Stimulated activated CD4-positive, alpha-beta T cell treated with anti-CD3 and anti-CD28 coated beads, Interleukin-4, amount 100 ng/mL, for 4 hours (primary cell): Measurements from ENCODE around the gene UNKL.
A peak's percentile ranks its signal among the peaks of the same experiment; 100 is the strongest.

ENCODE experiments used
- DNase-seq, 2 experiments: peaks; one replicate each; pipeline ENCODE4 v3.0.0-alpha.2; 2020

The UNKL gene

DNA sequence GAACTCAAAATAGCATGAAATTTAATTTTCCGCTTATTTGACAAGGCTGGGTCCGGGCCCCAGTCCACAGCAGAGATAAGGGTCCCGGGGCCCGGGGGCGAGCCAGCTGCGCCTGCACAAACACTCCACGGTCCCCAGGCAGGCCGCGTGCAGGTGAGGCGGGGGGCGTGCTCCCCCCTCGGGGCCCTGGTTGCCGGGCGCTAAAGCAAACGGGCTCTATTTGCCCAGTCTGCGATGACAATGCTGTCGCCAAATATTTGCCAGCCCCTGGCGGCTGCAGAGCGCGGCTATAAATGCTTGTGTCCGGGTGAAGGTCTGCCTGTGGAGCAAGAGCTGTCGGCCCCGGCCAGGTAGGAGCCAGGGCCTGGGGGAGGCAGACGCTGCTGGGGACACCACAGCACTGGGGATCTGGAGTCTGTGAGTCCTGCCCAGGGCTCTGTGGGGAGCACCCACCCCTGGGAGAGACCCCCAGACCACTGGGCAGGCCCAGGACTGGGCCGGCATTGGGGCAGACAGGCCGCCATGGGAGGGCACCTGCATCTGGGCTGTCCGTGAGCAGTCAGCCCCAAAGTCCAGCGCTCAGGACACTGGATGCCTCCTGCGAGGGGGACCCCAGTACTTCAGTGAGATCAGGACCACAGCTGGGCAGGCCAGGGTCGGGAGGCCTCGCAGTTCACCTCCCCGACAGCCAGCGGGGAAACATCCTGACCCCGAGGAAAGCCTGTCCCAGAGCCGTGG is 16.4 kb upstream of the UNKL start, which contains the start of gene PERCC1:
TSS of gene PERCC1 (plus strand) at position 320 of the 738 bp plus-strand sequence. CDS start 1,516 bp downstream, outside the sequence.
- DNase-seq, result no peak

DNA sequence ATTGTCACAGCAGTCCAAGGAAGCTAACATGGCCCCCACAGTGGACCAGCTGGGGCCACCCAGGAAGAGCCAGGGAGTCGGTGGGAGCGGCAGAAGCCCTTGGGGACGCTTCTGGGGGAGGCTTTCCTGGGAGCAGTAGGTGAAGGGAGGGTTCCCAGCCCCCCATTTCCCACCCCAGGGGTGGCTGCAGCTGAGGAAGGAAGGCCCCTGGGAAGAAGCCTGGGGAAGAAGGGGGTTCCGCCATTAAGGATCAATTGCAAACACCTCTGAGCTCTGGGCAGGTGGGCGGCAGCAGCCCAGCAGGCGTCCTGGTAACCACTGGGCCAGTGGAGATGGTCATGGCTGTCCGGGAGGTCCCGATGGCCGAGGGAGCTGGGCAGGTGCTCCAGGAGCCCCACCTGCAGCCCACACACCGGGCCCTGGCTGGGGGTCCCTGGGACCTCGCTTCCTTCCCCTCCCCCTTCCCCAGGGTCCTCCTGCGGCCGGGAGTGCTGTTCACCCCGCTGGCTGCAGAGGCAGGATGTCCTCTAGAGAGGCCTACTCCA is 15.8 kb upstream of the UNKL start:
- DNase-seq, result no peak

DNA sequence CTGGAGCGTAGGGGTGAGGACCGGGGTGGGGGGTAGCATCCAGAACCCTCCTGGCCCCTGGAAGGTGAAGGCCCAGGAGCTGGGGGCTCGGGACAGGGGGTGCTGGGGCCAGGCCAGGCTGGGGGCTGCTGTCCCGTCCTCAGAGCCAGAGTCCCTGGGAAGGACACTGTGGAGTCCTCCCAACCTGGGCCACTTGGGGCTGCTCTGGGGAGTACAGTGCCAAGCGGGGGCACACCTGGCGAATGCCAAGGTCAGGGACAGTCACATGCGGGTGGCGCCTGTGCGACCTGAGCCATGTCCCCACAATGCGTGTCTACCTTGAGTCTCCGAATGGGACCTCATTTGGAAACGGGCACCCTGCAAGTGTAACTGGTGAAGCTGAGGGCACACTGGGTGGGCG is 15.1 kb upstream of the UNKL start:
- DNase-seq, result no peak

DNA sequence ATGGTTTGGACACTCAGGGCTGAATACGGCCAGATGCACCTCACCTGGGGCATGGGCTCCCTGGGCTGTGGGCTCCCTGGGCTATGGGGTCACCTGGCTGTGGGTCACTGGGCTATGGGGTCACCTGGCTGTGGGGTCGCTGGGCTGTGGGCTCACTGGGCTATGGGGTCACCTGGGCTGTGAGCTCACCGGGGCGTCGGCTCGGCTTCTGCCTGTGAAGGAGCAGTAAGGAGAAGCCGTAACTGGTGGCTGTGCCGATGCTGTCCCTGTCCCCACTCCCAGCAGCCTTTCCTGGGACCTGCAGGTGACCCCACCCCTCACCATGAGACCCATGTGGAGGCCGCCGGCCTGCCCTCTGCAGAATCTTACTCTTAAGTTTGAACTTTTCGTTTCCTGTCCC is 14.5 kb upstream of the UNKL start:
- no peak for DNase-seq

DNA sequence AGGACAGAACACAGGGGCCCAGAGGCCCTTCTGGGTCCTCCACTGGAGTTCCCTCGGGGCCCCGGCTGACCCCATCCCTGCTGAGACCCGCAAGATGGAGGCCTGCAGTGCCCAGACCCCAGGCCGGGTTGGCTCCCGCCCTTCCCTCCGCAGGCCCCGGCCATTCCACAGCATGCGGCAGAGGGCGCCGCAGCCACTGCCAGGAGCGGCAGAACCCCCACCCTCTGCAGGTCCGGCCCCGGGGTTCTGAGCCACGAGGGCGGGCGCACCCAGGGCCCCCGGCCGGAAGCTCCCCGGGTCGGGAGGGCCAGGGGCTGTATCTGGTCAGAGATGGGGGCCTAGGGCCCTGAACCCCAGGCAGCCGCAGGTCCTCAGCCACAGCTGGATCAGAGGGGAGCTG is 14.0 kb upstream of the UNKL start:
- DNase-seq, result peak in 1 of 2 experiments; percentile 41

DNA sequence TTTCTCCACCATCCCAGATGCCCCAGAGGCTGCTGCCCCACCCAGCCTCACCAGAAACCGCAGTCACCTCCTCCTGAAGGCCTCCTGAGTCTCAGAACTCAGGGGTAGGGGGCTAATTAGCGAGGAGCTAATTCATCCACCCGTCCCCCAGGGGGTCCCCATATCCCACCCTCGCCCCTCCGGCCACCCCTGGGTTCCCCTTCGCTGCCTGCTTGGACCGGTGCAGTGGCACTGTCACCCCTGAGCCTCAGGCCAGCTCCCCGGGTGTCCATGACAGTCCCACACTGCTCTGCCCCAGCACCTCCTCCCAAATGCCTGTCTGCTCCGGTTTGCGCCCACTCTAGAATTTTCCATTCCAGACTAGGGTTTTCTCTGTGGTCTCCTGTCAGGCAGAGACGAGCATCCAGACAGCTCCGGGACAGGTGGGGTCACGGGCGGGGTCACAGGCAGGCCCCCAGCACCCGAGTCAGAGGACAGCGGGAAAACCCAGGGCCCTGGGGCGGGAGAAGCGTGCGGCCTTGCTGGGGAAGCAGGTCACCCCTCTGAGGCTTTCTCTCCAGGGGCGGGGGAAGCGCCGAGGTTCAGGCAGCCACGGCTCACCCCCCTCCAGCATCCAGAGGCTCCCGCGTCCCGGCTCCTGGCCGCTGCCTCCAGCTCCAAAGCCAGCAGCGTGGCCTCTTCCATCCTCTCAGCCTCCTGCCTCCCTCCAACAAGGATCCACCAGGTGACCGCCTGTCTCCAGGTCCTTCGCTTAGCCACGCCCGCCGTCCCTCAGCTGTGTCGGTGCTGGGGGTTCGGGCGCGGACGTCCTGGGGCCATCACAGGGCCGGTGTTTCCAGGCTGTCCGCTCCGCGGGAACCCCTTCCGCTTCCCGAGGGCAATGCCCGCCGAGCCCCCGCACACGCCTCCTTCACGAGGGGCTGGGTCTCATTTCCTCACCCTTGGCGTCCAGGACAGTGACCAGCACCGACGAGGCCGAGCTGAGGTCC is 13.3 kb upstream of the UNKL start:
- DNase-seq, result no peak

DNA sequence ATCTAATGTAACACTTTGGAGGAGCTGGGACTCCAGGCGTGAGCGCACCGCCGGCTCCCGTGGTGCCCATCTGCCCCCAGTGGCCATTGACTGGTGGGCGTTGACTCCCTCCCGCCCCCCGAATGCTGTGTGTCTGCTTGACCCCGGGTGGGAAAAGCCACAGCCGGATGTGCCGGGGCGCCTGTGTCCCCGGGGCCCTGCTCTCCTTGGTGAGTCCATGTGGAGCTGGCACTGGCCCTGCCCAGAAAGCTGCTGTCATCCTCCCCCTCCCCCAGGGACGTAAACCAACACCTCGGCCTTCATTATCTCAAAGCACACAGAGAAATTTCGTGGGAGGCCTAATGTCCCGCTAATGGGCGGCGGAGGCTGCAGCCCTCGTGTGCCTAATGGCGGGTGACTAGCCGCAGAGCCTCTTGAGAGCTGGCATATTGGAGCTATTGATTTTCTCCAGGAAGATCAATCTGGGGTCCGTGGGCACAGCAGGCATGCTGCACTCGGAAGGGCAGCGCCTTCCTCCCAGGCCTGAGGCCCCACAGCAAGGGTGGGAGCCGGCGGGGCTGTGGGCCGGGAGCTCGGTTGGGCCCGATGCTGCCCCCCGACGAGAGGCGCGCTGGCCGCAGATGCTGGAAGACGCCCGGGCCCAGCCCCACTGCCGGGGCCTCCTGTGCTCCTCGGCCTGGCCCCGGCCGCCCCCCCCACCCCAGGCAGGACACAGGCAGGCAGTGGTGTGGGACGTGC is 12.4 kb upstream of the UNKL start:
- DNase-seq, result no peak

DNA sequence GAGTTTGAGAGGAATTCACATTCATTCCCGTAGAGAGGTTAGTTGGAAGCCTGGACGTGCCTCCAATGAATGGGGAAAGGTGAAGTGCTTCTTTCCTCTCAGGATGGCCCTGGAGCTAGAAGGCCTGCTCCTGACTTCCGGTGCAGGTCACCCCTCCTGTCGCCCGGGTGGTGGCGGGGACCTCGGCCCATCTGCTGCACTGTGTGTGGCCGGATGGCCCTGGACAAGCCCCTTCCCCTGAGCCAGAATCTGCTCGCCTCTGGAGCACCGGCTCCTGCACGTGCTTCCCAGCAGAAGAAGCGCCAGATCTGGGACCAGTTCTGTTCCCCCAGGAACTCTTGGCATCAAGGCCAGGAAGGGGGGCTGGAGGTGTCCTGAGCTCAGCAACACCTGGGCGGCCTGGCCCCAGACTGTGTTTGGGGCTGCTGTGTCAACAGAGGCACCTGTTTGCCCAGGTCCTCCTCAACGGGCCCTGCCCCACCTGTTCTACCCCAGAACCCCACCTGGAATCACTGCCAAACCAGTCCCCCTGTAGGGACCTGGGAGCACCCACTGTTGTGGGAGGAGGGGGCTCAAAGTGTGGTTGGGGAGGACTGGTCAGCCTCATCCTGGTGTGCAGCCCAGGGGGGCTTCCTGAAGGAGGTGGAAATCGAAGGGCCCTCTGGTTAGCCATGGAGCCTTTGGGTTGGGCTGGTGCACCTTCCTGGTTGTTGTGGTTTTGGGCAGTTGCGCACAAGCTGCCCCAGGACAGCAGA is 11.3 kb upstream of the UNKL start:
- no peak for DNase-seq

DNA sequence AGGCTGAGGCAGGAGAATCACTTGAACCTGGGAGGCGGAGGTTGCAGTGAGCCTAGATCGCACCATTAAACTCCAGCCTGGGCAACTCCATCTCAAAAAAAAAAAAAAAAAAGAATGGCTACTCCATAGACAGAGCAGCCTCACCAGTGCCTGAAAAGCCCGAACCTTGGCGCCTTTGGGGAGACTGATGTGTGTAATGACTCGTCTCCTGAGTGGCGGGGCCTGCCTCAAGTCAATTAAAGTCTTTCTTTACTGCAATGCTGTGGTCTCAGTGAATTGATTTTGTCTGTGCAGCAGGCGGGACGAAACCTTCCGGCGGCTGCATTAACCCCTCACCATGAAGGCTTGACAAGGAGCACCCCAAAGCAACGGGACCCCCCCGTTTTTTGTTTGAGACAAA is 9.5 kb upstream of the UNKL start:
- no peak for DNase-seq

DNA sequence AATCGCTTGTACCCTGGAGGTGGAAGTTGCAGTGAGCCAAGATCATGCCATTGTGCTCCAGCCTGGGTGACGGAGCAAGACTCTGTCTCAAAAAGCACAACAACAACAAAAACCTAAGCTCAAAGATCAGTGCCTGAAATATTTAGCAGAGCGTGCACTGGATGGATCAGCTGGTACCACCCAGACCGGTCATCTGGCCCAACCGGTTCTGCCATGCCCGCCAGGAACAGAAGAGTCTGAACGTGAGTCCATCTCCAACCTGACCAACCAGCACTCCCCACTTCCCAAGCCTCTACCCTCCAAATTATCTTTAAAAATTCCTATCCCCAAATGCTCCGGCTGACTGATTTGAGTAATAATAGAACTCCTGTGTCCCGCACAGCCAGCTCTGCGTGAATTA is 7.6 kb upstream of the UNKL start:
- DNase-seq, result no peak

DNA sequence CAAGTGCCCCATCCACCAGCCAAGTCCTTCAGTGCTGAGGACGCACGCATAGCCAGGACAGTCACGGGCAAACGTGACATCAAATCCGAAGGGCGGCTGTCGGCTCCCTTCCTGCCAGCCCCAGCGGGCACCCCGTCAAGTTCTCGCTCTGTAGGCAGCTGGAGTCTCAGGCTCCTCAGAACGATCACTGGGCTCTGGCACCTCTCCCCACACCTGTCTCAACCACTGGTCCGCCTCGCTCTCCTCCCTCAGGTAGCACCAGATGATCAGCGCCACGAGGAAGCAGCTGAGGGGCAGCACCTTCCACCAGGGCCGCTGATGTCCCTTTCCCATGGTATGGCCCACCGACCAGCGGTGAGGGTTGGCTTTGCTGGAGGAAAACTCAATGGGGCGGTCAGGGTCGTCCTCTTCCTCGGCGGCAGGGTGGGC is 5.6 kb upstream of the UNKL start:
- DNase-seq, result peak in 1 of 2 experiments; percentile 4

DNA sequence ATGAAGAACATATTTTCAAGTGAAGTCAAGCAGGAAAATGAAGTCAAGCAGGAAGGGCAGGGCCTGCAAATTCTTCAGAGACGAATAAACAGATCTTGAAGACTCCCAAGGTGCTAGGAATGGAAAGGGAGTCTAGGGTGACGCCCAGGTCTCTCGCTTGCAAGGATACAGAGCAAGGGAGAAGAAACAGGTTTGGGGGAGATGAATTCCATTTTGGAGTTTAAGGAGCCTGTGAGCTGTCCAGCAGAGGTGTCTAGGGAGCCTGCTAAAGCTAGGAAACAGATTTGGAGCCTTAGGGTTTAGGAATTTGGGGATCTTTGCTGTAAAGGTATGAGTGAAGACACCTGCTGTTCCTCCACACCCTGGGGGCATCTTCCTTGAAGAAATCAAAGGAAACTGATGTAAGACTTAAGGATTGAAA is 2.0 kb upstream of the UNKL start:
- no peak for DNase-seq

DNA sequence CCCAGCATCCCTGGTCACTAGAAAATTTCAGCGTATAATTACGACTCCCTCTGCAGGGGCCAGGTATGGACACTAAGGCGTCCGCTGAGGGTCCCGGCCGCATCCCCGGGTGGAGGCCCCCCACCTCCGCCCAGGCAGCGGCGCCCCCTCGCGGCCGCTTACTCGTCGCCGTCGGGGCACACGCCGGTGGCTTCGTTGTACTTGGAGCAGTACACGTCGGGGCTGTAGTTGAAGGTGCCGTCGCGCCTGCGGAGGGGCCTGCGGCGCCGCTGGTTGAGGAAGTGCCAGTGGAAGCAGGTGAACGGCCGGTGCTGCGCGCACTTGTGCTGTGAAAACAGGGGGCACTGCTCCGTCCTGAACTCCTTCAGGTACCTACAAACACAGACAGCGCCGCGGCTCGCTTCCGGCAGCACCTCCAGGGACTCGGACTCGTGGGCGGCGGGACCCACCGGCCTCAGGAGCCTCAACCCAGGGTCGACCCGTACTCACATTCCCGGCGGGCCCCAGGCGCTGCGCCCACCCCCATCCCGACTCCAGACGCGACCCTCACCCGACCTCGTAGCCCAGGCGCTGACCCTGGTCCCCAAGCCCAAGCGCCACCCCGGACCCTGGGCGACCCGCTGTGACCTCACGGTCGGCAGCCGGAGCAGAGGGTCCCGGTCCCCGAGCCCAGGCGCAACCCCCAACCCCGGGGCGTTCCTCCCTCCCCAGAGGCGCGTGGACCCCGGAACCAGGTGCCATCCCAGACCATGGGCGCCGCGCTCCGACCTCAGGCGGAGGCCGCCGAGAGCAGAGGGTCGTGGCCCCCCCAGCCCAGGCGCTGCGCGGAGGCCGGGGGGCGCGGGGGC is 596 bp downstream of the UNKL start:
- peak; percentile 54 to 64 for DNase-seq

DNA sequence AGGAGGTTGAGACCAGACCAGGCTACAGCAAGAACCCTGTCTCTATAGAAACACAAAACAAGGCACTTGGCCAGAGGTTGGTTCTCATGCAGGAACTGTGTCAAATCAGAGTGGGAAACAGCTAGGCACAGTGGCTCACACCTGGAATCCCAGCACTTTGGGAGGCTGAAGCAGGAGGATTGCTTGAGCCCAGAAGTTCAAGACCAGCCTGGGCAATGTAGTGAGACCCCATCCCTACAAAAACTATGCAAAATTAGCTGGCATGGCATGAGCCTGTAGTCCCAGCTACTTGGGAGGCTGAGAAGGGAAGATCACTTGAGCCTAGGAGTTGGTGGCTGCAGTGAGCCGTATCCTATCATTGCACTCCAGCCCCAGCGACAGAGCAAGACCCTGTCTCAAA is 1.7 kb downstream of the UNKL start:
- DNase-seq, result no peak

DNA sequence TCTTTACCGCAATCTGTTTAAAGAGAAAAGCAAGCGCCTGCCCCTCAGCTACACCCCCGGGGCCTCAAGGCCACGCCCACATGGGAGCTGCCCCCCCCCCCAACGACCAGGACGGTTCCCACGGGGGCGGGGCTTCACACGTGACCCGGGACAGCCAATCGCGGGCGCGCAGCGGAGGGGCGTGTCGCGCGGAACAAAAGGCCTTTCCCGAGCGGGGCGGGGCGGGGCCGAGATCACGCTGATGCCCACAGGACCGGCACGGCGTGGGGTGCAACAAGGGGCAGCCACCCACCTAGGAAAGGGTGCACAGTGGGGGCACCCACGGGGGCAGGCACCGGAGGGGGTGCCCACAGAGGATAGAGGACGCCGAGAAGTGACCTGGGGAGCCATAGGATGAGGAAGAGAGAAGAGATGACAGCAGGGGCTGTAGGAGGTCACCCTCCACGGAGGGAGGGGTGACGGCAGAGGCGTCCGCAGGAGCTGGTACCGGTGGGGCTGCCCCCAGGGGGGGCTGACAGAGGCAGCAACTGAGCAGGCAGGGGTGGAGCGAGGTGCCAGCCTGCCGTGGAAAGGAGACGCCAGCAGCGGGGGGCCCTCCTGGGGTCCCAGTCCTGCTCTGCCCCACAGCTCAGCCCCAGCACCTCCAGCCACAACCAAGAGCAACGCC is 6.2 kb downstream of the UNKL start:
- DNase-seq, result peak; percentile 93 to 97

DNA sequence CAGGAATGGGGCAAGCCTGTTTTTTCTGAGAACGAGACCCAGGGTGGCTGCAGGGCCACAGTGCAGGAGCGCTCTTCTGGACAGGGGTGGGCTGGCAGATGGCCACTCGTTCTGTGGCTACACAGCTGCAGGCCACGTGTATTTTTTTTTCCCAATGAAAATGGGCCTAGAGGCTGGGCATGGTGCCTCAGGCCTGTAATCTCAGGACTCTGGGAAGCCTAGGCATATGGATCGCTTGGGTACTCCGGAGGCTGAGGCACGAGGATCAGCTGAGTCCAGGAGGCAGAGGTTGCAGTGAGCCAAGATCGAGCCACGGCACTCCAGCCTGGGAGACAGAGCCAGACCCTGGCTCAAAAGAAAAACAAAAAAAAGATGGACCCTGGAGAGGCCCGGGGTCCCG is 6.8 kb downstream of the UNKL start:
- DNase-seq, result no peak

DNA sequence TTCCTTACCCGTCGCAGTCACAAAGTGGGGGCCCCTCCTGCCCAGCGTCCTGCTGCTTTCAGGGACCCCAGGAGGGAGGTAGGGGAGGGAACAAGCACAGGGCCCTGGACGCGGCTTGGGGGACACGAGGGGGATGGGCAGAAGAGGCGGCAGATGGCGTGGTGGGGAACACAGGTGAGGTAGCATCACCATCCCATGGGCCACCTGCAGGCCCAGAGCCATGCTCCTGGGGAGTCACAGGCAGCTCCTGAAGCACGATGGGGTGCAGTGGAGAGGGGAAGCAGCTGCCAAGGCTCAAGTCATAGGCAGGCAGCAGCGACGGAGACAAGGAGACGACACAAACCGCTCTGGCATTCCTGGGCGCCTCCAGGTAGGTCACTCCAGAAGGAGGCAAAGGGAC is 10.8 kb downstream of the UNKL start:
- no peak for DNase-seq

DNA sequence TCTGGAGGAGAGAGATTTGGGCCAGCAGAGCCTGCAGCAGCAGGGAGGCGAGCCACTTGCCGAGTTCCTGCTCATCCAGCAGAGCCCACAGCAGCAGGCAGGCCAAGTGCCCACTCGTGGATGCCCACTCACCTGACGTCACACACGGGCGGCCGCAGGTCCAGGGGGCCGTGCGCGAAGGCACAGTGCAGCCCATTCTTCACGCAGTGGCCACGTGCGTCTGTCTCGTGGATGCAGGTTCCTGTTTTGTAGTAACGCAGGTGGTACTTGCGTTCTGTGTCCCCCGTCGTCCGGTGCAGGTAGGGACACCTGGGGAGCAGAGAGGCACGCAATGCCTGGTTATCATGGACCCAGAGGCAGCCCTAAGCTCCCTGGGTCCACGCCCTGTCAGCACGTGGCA is 11.5 kb downstream of the UNKL start:
- DNase-seq, result no peak

DNA sequence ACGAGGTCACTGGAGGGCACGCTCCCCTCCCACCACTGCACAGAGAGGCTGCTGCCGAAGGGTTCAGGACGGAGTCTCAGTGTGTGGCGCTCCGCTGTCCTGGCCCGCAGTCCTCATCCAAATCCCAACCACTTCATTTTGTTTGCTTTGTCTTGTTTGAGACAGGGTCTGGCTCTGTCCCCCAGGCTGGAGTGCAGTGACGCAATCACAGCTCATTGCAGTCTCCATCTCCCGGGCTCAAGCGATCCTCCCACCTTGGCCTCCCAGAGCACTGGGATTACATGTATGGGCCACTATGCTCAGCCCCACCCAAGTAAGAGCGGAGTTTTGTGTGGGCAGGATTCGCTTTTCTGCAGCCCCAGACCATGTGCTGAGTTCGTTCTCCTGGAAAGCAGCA is 12.7 kb downstream of the UNKL start:
- no peak for DNase-seq

DNA sequence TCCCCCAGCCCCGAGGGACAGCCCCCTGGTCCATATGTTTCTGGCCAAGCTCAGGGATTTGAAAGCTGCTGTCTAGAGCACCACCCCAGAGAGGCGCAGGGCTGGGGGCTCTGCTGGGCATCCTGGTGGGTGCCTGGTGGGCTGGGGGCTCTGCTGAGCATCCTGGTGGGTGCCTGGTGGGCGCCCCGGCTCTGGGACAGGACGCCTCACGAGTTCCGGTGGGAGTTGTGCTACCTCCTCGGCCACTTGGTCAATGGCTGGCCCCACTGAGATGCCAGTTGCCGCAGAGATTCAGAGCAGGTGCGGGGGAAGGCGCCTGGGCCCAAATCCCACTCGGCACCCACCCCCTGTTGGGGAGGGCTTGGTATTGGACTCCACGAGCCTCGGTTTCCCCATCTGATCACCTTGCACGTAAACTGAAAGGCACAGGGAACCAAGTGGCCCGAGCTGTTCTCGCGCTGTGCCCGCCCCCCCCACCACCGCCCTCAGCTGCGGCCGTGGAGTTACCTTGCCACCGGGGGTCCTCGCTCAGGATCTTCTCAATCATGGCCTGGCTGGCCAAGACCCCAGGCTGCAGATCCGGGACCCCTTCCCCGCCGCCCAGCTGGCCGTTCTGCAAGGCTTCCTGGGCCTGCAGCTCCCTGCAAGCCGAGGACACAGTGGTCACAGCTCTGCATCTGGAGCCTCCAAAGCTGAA is 13.3 kb downstream of the UNKL start:
- DNase-seq, result no peak
